Measurements from ENCODE around the gene COG2. TPM values are rescaled to one million over a fixed set of nuclear protein-coding genes. Genes with fewer than 3 reads are reported as not detected.

COG2 gene
- total and polyA plus RNA-seq, 2 of the 13 experiments (the other 11 are each of a cell fraction or from before 2014, with no cell fraction given), result 16.8 to 36.3 TPM

DNA sequence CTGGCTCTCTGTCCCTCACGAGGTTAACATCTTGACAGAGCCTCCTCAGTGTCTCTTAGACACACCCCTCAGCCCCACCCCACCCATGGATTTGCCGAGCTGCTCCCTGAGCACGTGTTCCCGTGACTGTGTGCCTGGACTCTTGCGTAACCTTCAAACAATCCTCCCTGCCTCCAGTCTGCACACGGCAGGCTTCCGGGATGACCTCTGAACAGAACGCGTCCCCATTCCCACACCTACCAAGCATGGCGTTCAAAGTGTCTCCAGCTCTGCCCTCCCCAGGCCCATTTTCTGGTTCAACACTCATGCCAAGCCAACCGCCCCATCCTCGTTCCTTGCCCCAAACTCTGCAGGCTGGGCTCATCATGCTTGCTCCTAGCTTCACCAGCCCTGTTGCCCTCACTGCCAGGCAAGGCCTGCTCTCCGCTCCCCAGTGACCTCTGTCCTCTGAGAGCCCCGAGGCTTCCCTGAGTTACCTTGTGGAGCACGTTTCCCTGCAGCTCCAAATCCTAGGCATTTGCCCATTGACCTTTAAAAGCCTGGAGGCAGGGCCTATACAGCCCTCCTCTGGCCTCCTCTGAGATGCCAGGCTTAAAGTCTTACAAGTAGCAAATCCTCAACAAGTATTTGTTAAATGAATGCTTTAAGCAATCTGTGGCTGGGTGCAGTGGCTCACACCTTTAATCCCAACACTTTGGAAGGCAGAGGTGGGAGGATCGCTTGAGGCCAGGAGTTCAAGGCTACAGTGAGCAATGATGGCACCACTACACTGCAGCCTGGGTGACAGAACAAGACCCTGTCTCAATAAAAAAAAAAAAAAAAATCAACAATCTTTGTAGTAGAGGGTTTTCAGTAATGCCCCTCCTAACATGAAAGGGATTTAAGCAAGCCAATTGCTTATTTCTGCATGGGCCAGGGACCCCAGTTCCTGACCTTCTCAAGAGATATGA, 66.6 kb downstream of the COG2 start (continued):
- TF ChIP-seq YEATS2 (CRISPR knock-in tag; IDR thresholded peaks at IDR 0.05; ENCODE audit: borderline replicate concordance) (peak; percentile 54; the same call in 1 of the 2 replicates), RELA (CRISPR knock-in tag; IDR thresholded peaks at IDR 0.05) (no peak), ZNF761 (CRISPR knock-in tag; conservative IDR thresholded peaks at IDR 0.05) (0 out of 2 replicates have a peak, but pooled peaks have one; percentile 43), MLLT10 (CRISPR knock-in tag; IDR thresholded peaks at IDR 0.05) (no peak), ZNF510 (CRISPR knock-in tag; IDR thresholded peaks at IDR 0.05; ENCODE audit: low read depth) (no peak), ZNF235 (CRISPR knock-in tag; IDR thresholded peaks at IDR 0.05; ENCODE audit: borderline replicate concordance) (0 out of 2 replicates have a peak, but pooled peaks have one; percentile 78), RARA (CRISPR knock-in tag; IDR thresholded peaks at IDR 0.05) (peak; percentile 97), FLYWCH1 (CRISPR knock-in tag; IDR thresholded peaks at IDR 0.05) (peak; percentile 71; the same call in 1 of the 2 replicates), ZNF619 (CRISPR knock-in tag; IDR thresholded peaks at IDR 0.05) (0 out of 2 replicates have a peak, but pooled peaks have one; percentile 52), ZNF839 (CRISPR knock-in tag; IDR thresholded peaks at IDR 0.05; ENCODE audit: borderline replicate concordance) (peak; percentile 39; the same call in 1 of the 2 replicates), SP1 (IDR thresholded peaks at IDR 0.05) (no peak), SP1 (CRISPR knock-in tag; IDR thresholded peaks at IDR 0.05) (no peak), ZNF597 (CRISPR knock-in tag; IDR thresholded peaks at IDR 0.05) (no peak)
- TF ChIP-seq, protein P1, sequence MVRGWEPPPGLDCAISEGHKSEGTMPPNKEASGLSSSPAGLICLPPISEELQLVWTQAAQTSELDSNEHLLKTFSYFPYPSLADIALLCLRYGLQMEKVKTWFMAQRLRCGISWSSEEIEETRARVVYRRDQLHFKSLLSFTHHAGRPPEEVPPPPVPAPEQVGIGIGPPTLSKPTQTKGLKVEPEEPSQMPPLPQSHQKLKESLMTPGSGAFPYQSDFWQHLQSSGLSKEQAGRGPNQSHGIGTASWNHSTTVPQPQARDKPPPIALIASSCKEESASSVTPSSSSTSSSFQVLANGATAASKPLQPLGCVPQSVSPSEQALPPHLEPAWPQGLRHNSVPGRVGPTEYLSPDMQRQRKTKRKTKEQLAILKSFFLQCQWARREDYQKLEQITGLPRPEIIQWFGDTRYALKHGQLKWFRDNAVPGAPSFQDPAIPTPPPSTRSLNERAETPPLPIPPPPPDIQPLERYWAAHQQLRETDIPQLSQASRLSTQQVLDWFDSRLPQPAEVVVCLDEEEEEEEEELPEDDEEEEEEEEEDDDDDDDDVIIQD (CRISPR knock-in tag; IDR thresholded peaks at IDR 0.05; ENCODE audit: low read depth), result peak; percentile 82
- TF ChIP-seq, protein P2, sequence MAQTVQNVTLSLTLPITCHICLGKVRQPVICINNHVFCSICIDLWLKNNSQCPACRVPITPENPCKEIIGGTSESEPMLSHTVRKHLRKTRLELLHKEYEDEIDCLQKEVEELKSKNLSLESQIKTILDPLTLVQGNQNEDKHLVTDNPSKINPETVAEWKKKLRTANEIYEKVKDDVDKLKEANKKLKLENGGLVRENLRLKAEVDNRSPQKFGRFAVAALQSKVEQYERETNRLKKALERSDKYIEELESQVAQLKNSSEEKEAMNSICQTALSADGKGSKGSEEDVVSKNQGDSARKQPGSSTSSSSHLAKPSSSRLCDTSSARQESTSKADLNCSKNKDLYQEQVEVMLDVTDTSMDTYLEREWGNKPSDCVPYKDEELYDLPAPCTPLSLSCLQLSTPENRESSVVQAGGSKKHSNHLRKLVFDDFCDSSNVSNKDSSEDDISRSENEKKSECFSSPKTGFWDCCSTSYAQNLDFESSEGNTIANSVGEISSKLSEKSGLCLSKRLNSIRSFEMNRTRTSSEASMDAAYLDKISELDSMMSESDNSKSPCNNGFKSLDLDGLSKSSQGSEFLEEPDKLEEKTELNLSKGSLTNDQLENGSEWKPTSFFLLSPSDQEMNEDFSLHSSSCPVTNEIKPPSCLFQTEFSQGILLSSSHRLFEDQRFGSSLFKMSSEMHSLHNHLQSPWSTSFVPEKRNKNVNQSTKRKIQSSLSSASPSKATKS (CRISPR knock-in tag; IDR thresholded peaks at IDR 0.05), result 0 out of 2 replicates have a peak, but pooled peaks have one; percentile 27
- TF ChIP-seq, protein P3, sequence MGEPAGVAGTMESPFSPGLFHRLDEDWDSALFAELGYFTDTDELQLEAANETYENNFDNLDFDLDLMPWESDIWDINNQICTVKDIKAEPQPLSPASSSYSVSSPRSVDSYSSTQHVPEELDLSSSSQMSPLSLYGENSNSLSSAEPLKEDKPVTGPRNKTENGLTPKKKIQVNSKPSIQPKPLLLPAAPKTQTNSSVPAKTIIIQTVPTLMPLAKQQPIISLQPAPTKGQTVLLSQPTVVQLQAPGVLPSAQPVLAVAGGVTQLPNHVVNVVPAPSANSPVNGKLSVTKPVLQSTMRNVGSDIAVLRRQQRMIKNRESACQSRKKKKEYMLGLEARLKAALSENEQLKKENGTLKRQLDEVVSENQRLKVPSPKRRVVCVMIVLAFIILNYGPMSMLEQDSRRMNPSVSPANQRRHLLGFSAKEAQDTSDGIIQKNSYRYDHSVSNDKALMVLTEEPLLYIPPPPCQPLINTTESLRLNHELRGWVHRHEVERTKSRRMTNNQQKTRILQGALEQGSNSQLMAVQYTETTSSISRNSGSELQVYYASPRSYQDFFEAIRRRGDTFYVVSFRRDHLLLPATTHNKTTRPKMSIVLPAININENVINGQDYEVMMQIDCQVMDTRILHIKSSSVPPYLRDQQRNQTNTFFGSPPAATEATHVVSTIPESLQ (CRISPR knock-in tag; conservative IDR thresholded peaks at IDR 0.05), result no peak
